Muscle of back (tissue), 11 donors: ENCODE data around the gene DNAI4. TPM values are rescaled to one million over a fixed set of nuclear protein-coding genes. Genes with fewer than 3 reads are reported as not detected.
"Not testable (repeated sequence)": the region's sequence is repeated elsewhere in the genome, so short reads cannot be mapped to it uniquely, and the experiment has no call there.

Experiments used
- DNase-seq, 3 donors: peaks; one replicate each; pipeline versions ENCODE4 v3.0.0 to v3.0.0-alpha.2; 2013
- polyA plus RNA-seq, 10 donors: library from polyadenylated mRNA; unstranded; fragments of 120-200 nt; gene quantifications; one replicate each; pipeline ENCODE4 v1.2.1, GENCODE V29; 2013; ENCODE audit not compliant: insufficient read length in 10 of 10

The DNAI4 gene
- polyA plus RNA-seq, 10 donors = 2.5 to 4.9 (median 3.6) TPM

- peak; percentile 96 to 98 (median 98) for DNase-seq
Measured at GRCh38 chr1:66929999-66930822, 5.6 kb upstream of the DNAI4 start.

- DNase-seq = no peak
Measured at GRCh38 chr1:66929691-66929998, 5.0 kb upstream of the DNAI4 start.

DNA sequence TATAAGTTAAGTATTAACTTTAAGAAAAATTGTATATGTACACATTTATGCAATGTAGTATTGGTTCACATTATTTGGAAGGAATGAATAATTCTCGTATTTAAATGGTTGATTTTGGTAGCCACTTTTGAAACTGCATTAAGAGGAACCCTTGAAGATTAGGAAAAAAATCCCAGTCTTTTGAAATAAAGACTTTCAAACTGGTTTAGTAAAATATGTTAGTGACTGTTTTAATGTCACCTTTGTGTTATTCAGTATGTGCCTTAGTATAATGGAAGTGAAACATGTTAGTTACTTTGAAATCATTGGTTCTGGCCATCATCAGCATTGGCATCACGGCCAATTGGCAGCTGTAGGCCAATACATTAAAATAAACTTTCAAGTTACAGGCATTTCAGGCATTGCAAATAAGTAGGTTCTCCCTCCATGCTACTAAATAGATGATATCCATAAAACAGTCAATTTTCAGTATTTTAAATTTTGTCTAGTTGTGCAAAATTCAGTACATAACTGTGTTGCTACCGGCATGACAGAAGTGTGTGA is 4.6 kb upstream of the DNAI4 start:
- peak in 1 of 3 donors; percentile 3 for DNase-seq

GRCh38 chr1:66927528-66927927 is 2.9 kb upstream of the DNAI4 start:
- no peak for DNase-seq

DNA sequence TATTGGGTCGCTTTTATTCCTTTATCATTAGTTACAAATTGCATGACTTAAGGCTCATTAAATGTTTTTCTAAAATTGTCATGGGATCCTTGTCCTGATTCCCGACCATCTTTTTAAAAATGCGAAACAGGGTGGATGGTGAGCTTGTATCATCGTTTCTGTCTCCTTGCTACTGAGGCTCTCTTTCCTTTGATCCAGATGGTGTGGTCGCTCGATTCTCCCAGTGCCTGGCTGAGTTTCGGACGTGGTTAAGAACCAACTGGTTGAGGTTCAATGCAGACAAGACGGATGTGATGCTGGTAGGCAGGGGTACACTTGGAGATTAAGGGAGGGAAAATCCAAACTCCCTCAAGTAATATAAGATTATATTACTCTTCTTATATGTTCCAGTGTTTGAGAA is 1.3 kb upstream of the DNAI4 start:
- DNase-seq = no peak

- DNase-seq = no peak
Measured at GRCh38 chr1:66925558-66925910, 878 bp upstream of the DNAI4 start.

- DNase-seq = no peak
Measured at GRCh38 chr1:66920543-66920942, 4.1 kb downstream of the DNAI4 start.

DNA sequence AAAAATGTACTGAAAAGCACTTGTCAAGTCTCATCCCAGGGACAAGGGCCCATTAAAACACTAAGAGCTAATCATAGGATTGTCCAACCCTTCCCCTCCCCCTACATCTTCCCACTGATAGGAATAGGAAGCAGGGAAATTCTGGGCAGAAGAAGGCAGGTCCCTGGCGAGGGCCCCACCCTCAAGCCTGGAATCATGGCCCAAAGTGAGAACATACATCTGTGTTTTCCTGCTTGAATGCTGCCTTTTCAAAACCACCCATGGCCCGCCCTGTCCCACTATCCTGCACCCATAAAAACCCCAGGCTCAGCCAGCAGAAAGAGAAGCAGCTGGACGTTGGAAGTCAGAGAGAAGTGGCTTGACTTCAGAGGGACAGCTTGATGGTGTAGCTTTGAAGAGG is 4.8 kb downstream of the DNAI4 start:
- DNase-seq = no peak

- no peak for DNase-seq
Measured at GRCh38 chr1:66919063-66919462, 5.6 kb downstream of the DNAI4 start.

GRCh38 chr1:66917476-66917875 is 7.2 kb downstream of the DNAI4 start:
- DNase-seq = no peak

DNA sequence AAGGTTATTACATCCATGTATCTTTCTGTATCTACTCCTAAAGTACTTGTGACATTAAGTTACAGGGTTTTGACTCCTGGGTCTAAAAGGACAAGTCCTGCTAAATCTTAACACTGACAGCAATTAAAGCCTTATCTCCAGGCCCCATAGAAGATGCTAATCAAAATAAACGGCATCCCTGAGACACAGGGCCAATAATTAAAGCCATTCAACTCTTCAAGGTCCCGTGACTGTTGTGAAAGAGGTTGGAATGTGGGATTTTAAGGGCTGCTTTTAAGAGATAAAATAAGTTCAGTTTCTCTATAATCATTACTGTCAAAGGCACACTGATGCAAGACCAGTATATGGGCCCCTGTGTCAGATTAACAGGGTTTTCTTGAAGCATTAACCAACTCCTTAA is 8.3 kb downstream of the DNAI4 start:
- no peak for DNase-seq

DNA sequence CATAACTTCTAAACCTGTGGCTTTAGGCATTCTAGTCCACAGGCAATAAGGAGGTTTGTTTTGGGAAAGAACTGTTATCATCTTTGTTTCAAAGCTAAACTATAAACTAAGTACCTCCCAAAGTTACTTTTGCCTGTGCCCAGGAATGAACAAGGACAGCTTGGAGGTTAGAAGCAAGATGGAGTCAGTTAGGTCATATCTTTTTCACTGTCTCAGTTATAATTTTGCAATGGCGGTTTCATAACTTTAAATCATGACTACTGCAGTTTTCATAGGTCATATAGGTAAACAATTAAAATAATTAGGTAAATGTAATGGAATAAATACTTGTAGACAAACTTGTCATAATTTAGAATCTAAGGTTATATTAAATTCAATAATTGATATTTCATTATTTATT is 9.5 kb downstream of the DNAI4 start:
- not testable (repeated sequence) for DNase-seq

DNA sequence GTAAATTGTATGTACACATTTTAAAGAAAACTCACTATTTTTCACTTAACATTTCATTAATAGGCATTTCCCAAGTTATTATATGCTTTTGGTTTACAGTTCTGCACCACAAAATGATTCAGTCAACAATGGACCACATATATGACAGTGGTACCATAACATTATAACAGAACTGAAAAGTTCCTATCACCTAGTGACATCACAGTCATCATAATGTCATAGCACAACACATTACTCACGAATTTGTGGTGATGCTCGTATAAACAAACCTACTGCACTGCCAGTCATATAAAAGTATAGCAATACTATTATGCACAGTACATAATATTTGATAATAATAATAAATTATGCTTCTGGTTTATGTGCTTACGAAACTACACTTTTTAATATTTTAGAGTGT is 30.9 kb downstream of the DNAI4 start:
- DNase-seq = no peak

GRCh38 chr1:66890621-66891020 is 34.0 kb downstream of the DNAI4 start:
- DNase-seq = no peak

DNA sequence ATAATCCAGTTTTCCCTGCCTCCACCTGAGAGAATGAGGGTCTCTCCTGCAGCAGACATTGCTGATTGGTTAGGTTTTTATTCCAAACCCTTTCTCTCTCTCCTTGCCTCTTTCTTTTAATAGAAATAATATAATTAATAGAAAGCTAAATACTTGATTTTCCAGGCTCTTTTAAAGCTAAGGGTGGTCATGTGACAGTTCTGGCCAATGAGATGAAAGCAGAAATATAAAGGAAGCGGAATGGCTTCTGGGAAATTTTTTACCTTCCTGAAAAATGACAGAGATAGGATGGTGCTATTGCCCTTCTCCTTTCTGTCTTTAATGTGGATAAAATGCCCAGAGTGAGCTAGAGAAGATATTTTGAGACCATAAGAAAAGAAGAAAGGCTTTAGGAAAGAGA is 35.6 kb downstream of the DNAI4 start:
- no peak for DNase-seq

GRCh38 chr1:66876664-66877063 is 48.0 kb downstream of the DNAI4 start:
- DNase-seq = no peak

DNA sequence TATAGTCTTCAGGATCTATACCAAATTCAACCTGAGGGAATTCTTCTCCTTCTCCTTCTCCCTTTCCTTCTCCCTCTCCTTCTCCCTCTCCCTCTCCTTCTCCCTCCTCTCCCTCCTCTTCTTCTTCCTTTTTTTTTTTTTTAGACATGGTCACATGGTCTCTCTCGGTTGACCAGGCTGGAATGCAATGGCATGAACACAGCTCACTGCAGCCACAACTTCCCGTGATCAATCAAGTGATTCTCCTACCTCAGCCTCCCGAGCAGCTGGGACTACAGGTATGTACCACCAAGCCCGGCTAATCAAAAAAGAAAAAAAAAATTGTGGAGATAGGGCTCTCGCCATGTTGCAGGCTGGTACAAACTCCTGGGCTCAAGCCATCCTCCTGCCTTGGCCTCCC is 51.5 kb downstream of the DNAI4 start:
- DNase-seq = no peak

DNA sequence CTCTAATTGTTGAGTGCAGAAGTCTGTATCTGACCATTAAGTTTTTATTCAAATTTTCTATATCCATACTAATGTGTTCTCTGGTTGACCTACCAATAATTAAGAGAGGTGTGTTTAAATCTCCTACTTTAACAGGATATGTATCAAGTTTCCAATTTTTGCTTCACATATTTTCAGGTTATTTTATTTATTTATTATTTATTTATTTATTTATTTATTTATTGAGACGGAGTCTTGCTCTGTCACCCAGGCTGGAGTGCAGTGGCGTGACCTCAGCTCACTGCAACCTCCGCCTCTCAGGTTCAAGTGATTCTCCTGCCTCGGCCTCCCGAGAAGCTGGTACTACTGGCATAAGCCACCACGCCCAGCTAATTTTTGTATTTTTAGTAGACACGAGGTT is 52.6 kb downstream of the DNAI4 start:
- DNase-seq = not testable (repeated sequence)

DNA sequence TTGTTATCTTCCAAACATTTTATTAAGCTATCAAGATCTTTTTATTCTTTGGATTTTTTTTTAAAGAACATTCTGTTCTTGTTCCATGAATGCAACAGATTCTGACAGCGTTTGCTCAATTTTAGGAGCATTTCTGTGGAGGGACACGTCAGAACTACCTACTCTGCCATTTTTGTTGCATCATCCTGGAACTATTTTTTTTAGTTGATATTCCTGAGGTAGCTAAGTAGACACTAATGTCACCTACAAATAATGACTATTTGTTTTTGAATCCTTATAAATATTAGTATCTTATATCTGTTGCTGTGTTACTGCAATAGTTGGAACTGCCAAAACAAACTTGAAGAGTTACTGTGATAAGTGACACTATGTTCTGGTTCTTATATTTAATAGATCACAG is 57.2 kb downstream of the DNAI4 start:
- DNase-seq = no peak

- DNase-seq = no peak
Measured at GRCh38 chr1:66860529-66860928, 64.1 kb downstream of the DNAI4 start.

DNA sequence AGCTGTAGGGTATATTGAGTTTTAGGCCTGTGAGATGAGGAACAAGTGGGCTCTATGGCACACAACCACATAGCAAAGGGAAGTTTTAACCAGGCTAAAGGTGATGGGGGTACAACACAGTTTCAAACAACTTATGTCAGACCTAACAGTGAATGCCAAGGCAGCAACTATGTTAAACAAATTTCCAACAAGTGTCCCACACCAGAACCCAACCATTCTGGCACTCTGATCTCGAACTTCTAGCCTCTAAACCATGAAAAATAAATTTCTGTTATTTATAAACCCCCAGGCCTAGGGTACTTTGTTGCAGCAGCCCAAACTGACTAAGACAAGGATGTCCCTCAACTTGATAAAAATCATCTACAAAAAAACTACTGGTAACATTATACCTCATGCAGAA is 71.3 kb downstream of the DNAI4 start:
- DNase-seq = no peak

DNA sequence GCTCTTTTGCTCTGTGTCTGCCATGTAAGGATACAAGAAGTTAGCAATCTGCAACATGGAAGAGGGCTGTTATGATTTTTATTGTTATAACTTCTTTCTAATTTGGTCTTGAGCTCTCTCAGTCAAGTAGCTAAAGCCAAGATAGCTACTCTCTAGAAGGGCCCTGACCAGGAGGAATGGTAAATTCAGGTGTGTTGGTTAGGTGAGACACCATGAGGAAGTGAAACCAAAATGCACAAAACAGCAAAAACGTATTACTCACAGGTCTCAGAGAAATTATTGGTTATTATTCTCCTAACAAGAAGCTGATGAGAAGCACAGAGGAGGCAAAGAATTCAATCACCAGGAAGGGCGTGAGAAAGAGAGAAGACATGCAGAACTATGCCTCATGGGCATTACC is 71.8 kb downstream of the DNAI4 start:
- DNase-seq = no peak

DNA sequence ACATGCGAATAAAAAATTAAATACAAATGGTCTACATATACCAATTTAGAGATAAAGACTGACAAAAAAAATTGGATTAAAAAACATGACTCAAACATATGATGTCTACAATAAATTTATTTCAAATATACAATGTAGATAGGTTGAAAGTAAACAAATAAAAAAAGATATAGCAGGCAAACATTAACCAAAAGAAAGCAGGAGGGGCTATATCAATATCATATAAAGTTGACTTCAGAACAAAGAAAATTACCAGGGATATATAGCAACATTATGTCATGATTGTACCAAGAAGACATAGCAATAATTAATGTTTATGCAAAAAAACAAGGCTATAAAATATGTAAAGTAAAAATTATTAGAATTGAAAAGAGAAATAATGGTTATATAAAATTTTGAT is 73.7 kb downstream of the DNAI4 start:
- no peak for DNase-seq

GRCh38 chr1:66848193-66848592 is 76.5 kb downstream of the DNAI4 start:
- no peak for DNase-seq
